ENCODE measurements around the gene CPTP.

GRCh38 chr1:1309251-1310108 lies 15.1 kb upstream of the CPTP start:
- TF ChIP-seq CTCF (IDR thresholded peaks at IDR 0.05), result no peak
- no peak for TF ChIP-seq POLR2A (IDR thresholded peaks at IDR 0.05)
